DOHH2 (cell line): ENCODE data around the gene DNASE1.

Experiments used
- H3F3A ChIP-seq: fragments of 200-600 bp; sonication (generic), shearing (Covaris generic); 2 replicates; pipeline ENCODE4 v1.6.0; 2016; ENCODE audit warnings: antibody characterized with exemption, mild to moderate bottlenecking; ENCODE audit not compliant: control insufficient read depth, insufficient read depth
- H3K27ac ChIP-seq: fragments of 200-600 bp; sonication (generic); 2 replicates; pipeline ENCODE4 v1.5.1; 2014; ENCODE audit warnings: low read depth, mild to moderate bottlenecking, low read length, moderate library complexity
- H3K27me3 ChIP-seq: fragments of 200-600 bp; sonication (generic); 2 replicates; pipeline ENCODE4 v1.6.1; 2014; ENCODE audit warnings: mild to moderate bottlenecking, low read length, mixed read lengths; ENCODE audit not compliant: control insufficient read depth
- H3K36me3 ChIP-seq: fragments of 200-600 bp; sonication (generic); 2 replicates; pipeline ENCODE4 v1.6.1; 2014; ENCODE audit warnings: mild to moderate bottlenecking, low read length, moderate library complexity, mixed read lengths; ENCODE audit not compliant: control insufficient read depth
- H3K4me1 ChIP-seq: fragments of 200-600 bp; sonication (generic); 2 replicates; pipeline ENCODE4 v1.6.1; 2014; ENCODE audit warnings: mild to moderate bottlenecking, low read length, mixed read lengths; ENCODE audit not compliant: control insufficient read depth
- H3K4me2 ChIP-seq: fragments of 200-600 bp; sonication (generic); 2 replicates; pipeline ENCODE4 v1.6.0; 2014; ENCODE audit warnings: mild to moderate bottlenecking, low read length, moderate library complexity
- H3K4me3 ChIP-seq: fragments of 200-600 bp; sonication (generic); 2 replicates; pipeline ENCODE4 v1.5.1; 2014; ENCODE audit warnings: mild to moderate bottlenecking, low read length, mixed read lengths
- H3K79me2 ChIP-seq: fragments of 200-600 bp; sonication (generic); 2 replicates; pipeline ENCODE4 v1.6.1; 2014; ENCODE audit warnings: mild to moderate bottlenecking, low read length, mixed read lengths; ENCODE audit not compliant: control insufficient read depth
- H3K9me2 ChIP-seq: fragments of 200-600 bp; sonication (generic); replicated peaks from 2 replicates; pipeline ENCODE4 v1.6.1; 2014; ENCODE audit warnings: mild to moderate bottlenecking, low read length, mixed read lengths; ENCODE audit not compliant: control insufficient read depth
- H3K9me3 ChIP-seq: fragments of 200-600 bp; sonication (generic); 2 replicates; pipeline ENCODE4 v1.6.1; 2014; ENCODE audit warnings: antibody characterized with exemption, low read length, mixed read lengths; ENCODE audit not compliant: control insufficient read depth, insufficient read depth
- H4K20me1 ChIP-seq: fragments of 200-600 bp; sonication (generic); 2 replicates; pipeline ENCODE4 v1.6.0; 2014; ENCODE audit warnings: low read depth, mild to moderate bottlenecking, antibody characterized with exemption, low read length, moderate library complexity; ENCODE audit not compliant: control insufficient read depth, insufficient read depth
- EZH2phosphoT487 ChIP-seq: fragments of 200-600 bp; sonication (generic); IDR thresholded peaks from 2 replicates; pipeline ENCODE4 v1.6.1; 2017; ENCODE audit warnings: borderline replicate concordance, mild to moderate bottlenecking, antibody characterized with exemption, low read length, moderate library complexity, mixed read lengths
- TF ChIP-seq, protein P1 (sequence below): fragments of 200-600 bp; sonication (generic); IDR thresholded peaks from one replicate; pipeline ENCODE4 v1.5.1; 2014; ENCODE audit warnings: antibody characterized with exemption, mild to moderate bottlenecking, low read depth, low read length; ENCODE audit not compliant: poor library complexity, severe bottlenecking

DNASE1 gene

DNA sequence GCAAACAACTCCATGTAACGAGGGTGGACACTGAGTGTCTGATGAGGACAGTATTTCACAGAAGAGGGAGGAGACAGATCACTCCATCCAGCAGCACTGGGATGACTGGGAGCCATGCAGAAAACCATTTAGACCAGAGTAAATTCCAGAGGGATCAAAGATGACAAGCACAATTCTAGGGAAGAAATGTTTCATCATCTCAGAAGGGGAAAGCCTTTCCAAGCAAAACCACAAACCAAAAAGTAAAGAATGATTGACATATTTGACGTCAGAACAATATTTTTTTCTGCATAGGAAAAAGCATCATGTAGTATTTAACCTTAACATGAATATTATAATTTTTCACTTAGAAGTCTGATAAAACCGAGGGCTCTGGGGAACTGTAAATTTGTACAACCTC, 4.8 kb downstream of the DNASE1 start:
- Histone ChIP-seq H3K27me3 (no peaks in the 10 kb centered on the region), H3K4me3 (no peak overlapping the region), H3K9me3 (no peaks in the 10 kb centered on the region), H3K9me2 (no peaks in the 10 kb centered on the region), H3K4me1 (peaks cover 7% of the 10 kb centered on the region), H3K79me2 (no peaks in the 10 kb centered on the region), H3F3A (peaks cover 30% of the 10 kb centered on the region), H3K27ac (no peak overlapping the region), H3K4me2 (no peak overlapping the region), H3K36me3 (peaks cover 94% of the 10 kb centered on the region), H4K20me1 (no peaks in the 10 kb centered on the region)
- TF ChIP-seq, protein P1, sequence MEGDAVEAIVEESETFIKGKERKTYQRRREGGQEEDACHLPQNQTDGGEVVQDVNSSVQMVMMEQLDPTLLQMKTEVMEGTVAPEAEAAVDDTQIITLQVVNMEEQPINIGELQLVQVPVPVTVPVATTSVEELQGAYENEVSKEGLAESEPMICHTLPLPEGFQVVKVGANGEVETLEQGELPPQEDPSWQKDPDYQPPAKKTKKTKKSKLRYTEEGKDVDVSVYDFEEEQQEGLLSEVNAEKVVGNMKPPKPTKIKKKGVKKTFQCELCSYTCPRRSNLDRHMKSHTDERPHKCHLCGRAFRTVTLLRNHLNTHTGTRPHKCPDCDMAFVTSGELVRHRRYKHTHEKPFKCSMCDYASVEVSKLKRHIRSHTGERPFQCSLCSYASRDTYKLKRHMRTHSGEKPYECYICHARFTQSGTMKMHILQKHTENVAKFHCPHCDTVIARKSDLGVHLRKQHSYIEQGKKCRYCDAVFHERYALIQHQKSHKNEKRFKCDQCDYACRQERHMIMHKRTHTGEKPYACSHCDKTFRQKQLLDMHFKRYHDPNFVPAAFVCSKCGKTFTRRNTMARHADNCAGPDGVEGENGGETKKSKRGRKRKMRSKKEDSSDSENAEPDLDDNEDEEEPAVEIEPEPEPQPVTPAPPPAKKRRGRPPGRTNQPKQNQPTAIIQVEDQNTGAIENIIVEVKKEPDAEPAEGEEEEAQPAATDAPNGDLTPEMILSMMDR, result no peak
- TF ChIP-seq EZH2phosphoT487, result no peak

- peaks cover 97% of the 10 kb centered on the region for H3K36me3 ChIP-seq
- no peaks in the 10 kb centered on the region for H3K79me2 ChIP-seq
- no peaks in the 10 kb centered on the region for H3K9me2 ChIP-seq
- H4K20me1 ChIP-seq, result no peaks in the 10 kb centered on the region; the same call in 1 of the 2 replicates
- no peak overlapping the region for H3K4me3 ChIP-seq
- no peak overlapping the region for H3K4me2 ChIP-seq
- no peaks in the 10 kb centered on the region for H3K4me1 ChIP-seq
- H3F3A ChIP-seq, result peaks cover 30% of the 10 kb centered on the region
- TF ChIP-seq, protein P1, result no peak
- no peak for TF ChIP-seq EZH2phosphoT487
- no peaks in the 10 kb centered on the region for H3K9me3 ChIP-seq
- no peak overlapping the region for H3K27ac ChIP-seq
- no peaks in the 10 kb centered on the region for H3K27me3 ChIP-seq
These were observed 6.8 kb downstream of the DNASE1 start for GRCh38 chr16:3661311-3661710.

GRCh38 chr16:3661922-3662321, 7.4 kb downstream of the DNASE1 start:
- Histone ChIP-seq H3K9me2 (no peaks in the 10 kb centered on the region), H3K79me2 (no peaks in the 10 kb centered on the region), H3K27ac (no peak overlapping the region), H3F3A (peaks cover 36% of the 10 kb centered on the region), H3K27me3 (no peaks in the 10 kb centered on the region), H3K36me3 (peaks cover 97% of the 10 kb centered on the region), H3K4me3 (no peak overlapping the region), H3K9me3 (no peaks in the 10 kb centered on the region), H3K4me1 (no peaks in the 10 kb centered on the region), H4K20me1 (no peaks in the 10 kb centered on the region; the same call in 1 of the 2 replicates), H3K4me2 (no peak overlapping the region)
- TF ChIP-seq, protein P1, result no peak
- TF ChIP-seq EZH2phosphoT487, result no peak
